DND-41 (cell line): ENCODE data around the gene UST.

ENCODE experiments used
- CTCF ChIP-seq: IDR thresholded peaks from 2 replicates; pipeline ENCODE4 v1.5.1; 2012; ENCODE audit warnings: borderline replicate concordance, low read length, moderate library complexity, mild to moderate bottlenecking; ENCODE audit not compliant: poor library complexity, severe bottlenecking; ENCODE audit errors: extremely low read depth
- EZH2 ChIP-seq: IDR thresholded peaks from 3 replicates; pipeline ENCODE4 v1.6.1; 2012; ENCODE audit warnings: borderline replicate concordance, low read depth, mild to moderate bottlenecking, moderate library complexity, low read length, inconsistent platforms; ENCODE audit not compliant: severe bottlenecking

GRCh38 chr6:149125309-149125708, 378.5 kb downstream of the UST start:
- no peak for TF ChIP-seq CTCF
- no peak for TF ChIP-seq EZH2
